K562 (cell line): ENCODE data around the gene CACNG6. TPM values are rescaled to one million over a fixed set of nuclear protein-coding genes. Genes with fewer than 3 reads are reported as not detected.

Experiments used
- ATAC-seq: fragments of 200-7000 bp; cut with Tn5 transposase; 3 replicates; pipeline ENCODE4 v1.9.1; 2020; ENCODE audit warnings: moderate library complexity
- BruUV-seq: library from RNA; stranded (reverse); fragments of 400-500 nt; replicated peaks from 2 replicates; lab custom pipeline; 2021; lab: Mats Ljungman, UMichigan
- CTCF ChIA-PET: fragments of 300-600 bp; formaldehyde crosslinking; extraction: SDS; loops from one replicate; lab custom pipeline; 2021; ENCODE audit warnings: low intra/inter-chr PET ratio; lab: Yijun Ruan, JAX
- POLR2A ChIA-PET: fragments of 300-600, 350-650 bp; sonication (Branson Sonifier 250); formaldehyde crosslinking; extraction: SDS; loops from one replicate; lab custom pipeline; 2021; ENCODE audit warnings: antibody characterized with exemption, inconsistent platforms; lab: Yijun Ruan, JAX
- DNase-seq, 4 experiments: peaks; one replicate each; pipeline versions ENCODE4 v3.0.0 to v3.0.0-alpha.2; 2011 to 2018; ENCODE audit warnings: low spot score in 3 of 4, mixed read lengths in 3 of 4; ENCODE audit errors: extremely low read depth in 1 of 4
- FAIRE-seq: peaks from 2 replicates; lab custom pipeline; 2011; peaks lifted over from hg19 to GRCh38; lab: Jason Lieb, UNC
- H2AFZ ChIP-seq: 2 replicates; pipeline ENCODE4 v1.6.0; 2011; ENCODE audit warnings: low read depth, low read length, control low read depth, inconsistent platforms
- H3K27ac ChIP-seq: fragments of 200-600 bp; 3 replicates; pipeline ENCODE4 v1.8.0; 2011; ENCODE audit warnings: low read depth, mild to moderate bottlenecking, control low read depth, inconsistent platforms, low read length, moderate library complexity, mixed read lengths; ENCODE audit errors: extremely low read depth
- H3K27me3 ChIP-seq, 2 experiments: fragments of 300-600 bp in 1 of 2; 2 replicates in 1 of 2; 3 replicates in 1 of 2; pipeline versions ENCODE4 v1.6.0 to v1.8.0; 2011; ENCODE audit warnings: inconsistent platforms in 2 of 2, low read length in 2 of 2, mild to moderate bottlenecking in 1 of 2, mixed read lengths in 1 of 2, moderate library complexity in 1 of 2; ENCODE audit not compliant: control insufficient read depth in 2 of 2, insufficient read depth in 2 of 2
- H3K36me3 ChIP-seq: fragments of 300-600 bp; 3 replicates; pipeline ENCODE4 v1.8.0; 2011; ENCODE audit warnings: mild to moderate bottlenecking, low read length, inconsistent platforms; ENCODE audit not compliant: control insufficient read depth, insufficient read depth
- H3K4me1 ChIP-seq, 2 experiments: fragments of 200-600 bp in 1 of 2; replicated peaks in 1 of 2; 2 replicates in 1 of 2; 3 replicates in 1 of 2; pipeline versions ENCODE4 v1.5.1 to v1.8.0; 2011; ENCODE audit warnings: inconsistent platforms in 2 of 2, low read length in 2 of 2, mild to moderate bottlenecking in 1 of 2, mixed read lengths in 1 of 2, moderate library complexity in 1 of 2; ENCODE audit not compliant: control insufficient read depth in 2 of 2, insufficient read depth in 2 of 2
- H3K4me2 ChIP-seq: 2 replicates; pipeline ENCODE4 v1.6.1; 2011; ENCODE audit warnings: low read length, control low read depth, inconsistent platforms, mixed read lengths; ENCODE audit not compliant: insufficient read depth
- H3K4me3 ChIP-seq: fragments of 200-600 bp; sonication (generic), shearing (Covaris generic); 2 replicates; pipeline ENCODE4 v1.5.1; 2016; ENCODE audit warnings: control low read depth, inconsistent platforms
- H3K79me2 ChIP-seq: fragments of 200-600 bp; 3 replicates; pipeline ENCODE4 v1.8.0; 2011; ENCODE audit warnings: low read length, inconsistent platforms; ENCODE audit not compliant: control insufficient read depth, insufficient read depth
- H3K9ac ChIP-seq, 2 experiments: 2 replicates each; pipeline versions ENCODE4 v1.6.0 to v1.6.1; 2011; ENCODE audit warnings: low read depth in 2 of 2, low read length in 2 of 2, control low read depth in 1 of 2, inconsistent platforms in 1 of 2, mild to moderate bottlenecking in 1 of 2, mixed read lengths in 1 of 2; ENCODE audit not compliant: insufficient read depth in 1 of 2
- H3K9me1 ChIP-seq: one replicate; pipeline ENCODE4 v1.6.0; 2011; ENCODE audit warnings: inconsistent platforms, mild to moderate bottlenecking, low read length, moderate library complexity; ENCODE audit not compliant: control insufficient read depth, insufficient read depth
- H3K9me3 ChIP-seq: replicated peaks from 2 replicates; pipeline ENCODE4 v1.5.1; 2011; ENCODE audit warnings: low read depth, low read length, inconsistent platforms; ENCODE audit not compliant: control insufficient read depth, insufficient read depth
- H4K20me1 ChIP-seq: replicated peaks from 2 replicates; pipeline ENCODE4 v1.6.1; 2011; ENCODE audit warnings: low read length, inconsistent platforms, mixed read lengths; ENCODE audit not compliant: control insufficient read depth, insufficient read depth
- ARID1B ChIP-seq: fragments of 450-650 bp; IDR thresholded peaks from 2 replicates; pipeline ENCODE4 v1.6.1; 2016; ENCODE audit warnings: antibody characterized with exemption, mild to moderate bottlenecking, inconsistent platforms
- CC2D1A ChIP-seq: fragments of 450-650 bp; IDR thresholded peaks from 2 replicates; pipeline ENCODE4 v1.6.1; 2017; ENCODE audit warnings: mild to moderate bottlenecking
- DIDO1 ChIP-seq: fragments of 450-650 bp; IDR thresholded peaks from 2 replicates; pipeline ENCODE4 v1.6.1; 2016; ENCODE audit warnings: low read depth, missing biosample characterization, missing genetic modification characterization
- GTF2B ChIP-seq: IDR thresholded peaks from 2 replicates; pipeline ENCODE4 v1.6.1; 2011; ENCODE audit not compliant: insufficient read length; ENCODE audit errors: extremely low read depth
- HNRNPL ChIP-seq: fragments of 200-400 bp; formaldehyde crosslinking; IDR thresholded peaks from 2 replicates; pipeline ENCODE4 v1.6.1; 2017; ENCODE audit warnings: low read depth, mild to moderate bottlenecking, low read length
- KLF6 ChIP-seq: fragments of 250-450 bp; sonication (Bioruptor Pico); IDR thresholded peaks from 2 replicates; pipeline ENCODE4 v1.4.0; 2020; ENCODE audit warnings: mild to moderate bottlenecking, moderate library complexity, borderline replicate concordance
- L3MBTL2 ChIP-seq: fragments of 450-650 bp; IDR thresholded peaks from 2 replicates; pipeline ENCODE4 v1.6.1; 2016; ENCODE audit warnings: mild to moderate bottlenecking, moderate library complexity
- PHB2 ChIP-seq: fragments of 450-650 bp; IDR thresholded peaks from 2 replicates; pipeline ENCODE4 v1.6.1; 2017; ENCODE audit warnings: low read depth
- PKNOX1 ChIP-seq: fragments of 450-650 bp; IDR thresholded peaks from 2 replicates; pipeline ENCODE4 v1.6.1; 2016
- PURB ChIP-seq: sonication (generic); formaldehyde crosslinking; IDR thresholded peaks from 2 replicates; pipeline ENCODE4 v1.9.0; 2021; ENCODE audit warnings: low read depth, mild to moderate bottlenecking, missing genetic modification reagents
- SAFB2 ChIP-seq: fragments of 200-400 bp; formaldehyde crosslinking; IDR thresholded peaks from 2 replicates; pipeline ENCODE4 v1.6.1; 2018; ENCODE audit warnings: borderline replicate concordance, low read length, low read depth, moderate library complexity; ENCODE audit not compliant: severe bottlenecking
- SMC3 ChIP-seq: conservative IDR thresholded peaks from 2 replicates; pipeline ENCODE4 v1.6.1; 2011; ENCODE audit warnings: low read depth, low read length, improper control_type of control experiment; ENCODE audit not compliant: insufficient read depth
- SP2 ChIP-seq: IDR thresholded peaks from 2 replicates; pipeline ENCODE4 v1.6.1; 2011; ENCODE audit warnings: mild to moderate bottlenecking, low read depth, low read length, moderate library complexity; ENCODE audit not compliant: poor library complexity, severe bottlenecking; ENCODE audit errors: extremely low read depth
- STAT5B ChIP-seq: fragments of 250-450 bp; sonication (Bioruptor Pico); IDR thresholded peaks from 2 replicates; pipeline ENCODE4 v1.8.0; 2021; ENCODE audit warnings: mild to moderate bottlenecking, inconsistent platforms
- ZHX1 ChIP-seq: fragments of 150-350 bp; conservative IDR thresholded peaks from 2 replicates; pipeline ENCODE4 v1.6.1; 2014; ENCODE audit warnings: low read length
- ZNF232 ChIP-seq: sonication (generic); formaldehyde crosslinking; IDR thresholded peaks from 2 replicates; pipeline ENCODE4 v1.8.0; 2022; ENCODE audit warnings: mild to moderate bottlenecking, missing genetic modification reagents
- ZNF655 ChIP-seq: fragments of 250-450 bp; sonication (Bioruptor Pico); IDR thresholded peaks from 2 replicates; pipeline ENCODE4 v1.5.0; 2021
- WGBS: fragments of 100-300 bp; shearing (Covaris generic); methylation state at CpG from one replicate; pipeline ENCODE4 v1.1.6; 2016; ENCODE audit warnings: low coverage, mixed read lengths; ENCODE audit not compliant: insufficient coverage; ENCODE audit errors: missing lambda C conversion rate; 5-methylcytosine and 5-hydroxymethylcytosine counted together
- in situ Hi-C: fragments of 300-500 bp; cut with MboI; formaldehyde crosslinking; loops from 4 replicates; pipeline ENCODE4 v1.15.0; 2018; ENCODE audit warnings: inconsistent platforms, mixed read lengths
- intact Hi-C: fragments of 100-400 bp; cut with micrococcal nuclease; formaldehyde crosslinking; loops from 2 replicates; pipeline ENCODE4 v1.14.2; 2022
- polyA plus RNA-seq, 8 experiments: library from polyadenylated mRNA; depleted of rRNA in 4 of 8; stranded (reverse) in 5 of 8; unstranded in 3 of 8; fragments of >200 nt; fragmentation: Nextera tagmentation in 2 of 8; fragmentation: Illumina TruSeq in 1 of 8; extraction: Ambion mirVana in 2 of 8; extraction: Trizol in 1 of 8; gene quantifications; 2 replicates each; pipeline versions ENCODE4 v1.2.1 to v1.2.3, GENCODE V29; 2011 to 2014; ENCODE audit warnings: inconsistent platforms in 1 of 8, missing spikeins in 1 of 8
- total RNA-seq, 7 experiments: library from RNA; depleted of rRNA in 6 of 7; stranded (reverse); fragments of >200 nt in 6 of 7; fragmentation: Illumina TruSeq in 2 of 7; extraction: Trizol in 2 of 7; gene quantifications; 2 replicates each; pipeline versions ENCODE4 v1.2.1 to v1.2.3, GENCODE V29; 2011 to 2021; ENCODE audit warnings: low replicate concordance in 1 of 7

The CACNG6 gene
- total and polyA plus RNA-seq, 9 of the 15 experiments (the other 6 are each of a cell fraction or from before 2014, with no cell fraction given): not detected

- Histone ChIP-seq H3K27me3 (no peaks in the 10 kb centered on the region; a peak in 1 of 5 replicates), H4K20me1 (no peaks in the 10 kb centered on the region), H3K4me2 (no peak overlapping the region), H2AFZ (0 out of 2 replicates have a peak overlapping the region, but pooled peaks have one; percentile 14), H3K4me3 (no peak overlapping the region), H3K9ac (no peak overlapping the region; a peak in 1 of 4 replicates), H3K36me3 (no peaks in the 10 kb centered on the region), H3K9me3 (no peaks in the 10 kb centered on the region), H3K4me1 (peaks cover 2 to 24% of the 10 kb centered on the region in 2 experiments; a peak in 2 of 5 replicates), H3K79me2 (no peaks in the 10 kb centered on the region), H3K27ac (no peak overlapping the region), H3K9me1 (no peaks in the 10 kb centered on the region)
- intact Hi-C loops: no loop called here
- WGBS: 35% methylated on average over 42 of the region's 54 CpGs
- peak; percentile 20 to 54 (median 42) for DNase-seq
- FAIRE-seq: no peak
- peak; percentile 72 for ATAC-seq
- ChIA-PET CTCF (no interaction called here), POLR2A (interaction anchor here (0.9 kb wide), 1 partner anchor 11 kb away, joined by 4 read pairs; no protein-coding TSS in a partner anchor)
- in situ Hi-C loops: no loop called here
- BruUV-seq: no TSS peak
- TF ChIP-seq GTF2B: no peak
- peak; percentile 69 for TF ChIP-seq L3MBTL2
- no peak for TF ChIP-seq SMC3
- no peak for TF ChIP-seq SAFB2
- no peak for TF ChIP-seq ZHX1
- no peak for TF ChIP-seq PURB (CRISPR knock-in tag)
- TF ChIP-seq ARID1B: no peak
- no peak for TF ChIP-seq DIDO1 (tag)
- TF ChIP-seq PHB2: no peak
- peak; percentile 76 for TF ChIP-seq PKNOX1
- TF ChIP-seq CC2D1A: peak; percentile 90
- peak; percentile 34 for TF ChIP-seq SP2
- no peak for TF ChIP-seq HNRNPL
- TF ChIP-seq KLF6 (CRISPR knock-in tag): no peak
- TF ChIP-seq ZNF655 (CRISPR knock-in tag): no peak
- TF ChIP-seq ZNF232 (CRISPR knock-in tag): no peak
- TF ChIP-seq STAT5B: no peak
Measured at GRCh38 chr19:53977991-53978731, 13.3 kb upstream of the CACNG6 start.
